ENCODE measurements around the gene SORCS2. TPM values are rescaled to one million over a fixed set of nuclear protein-coding genes. Genes with fewer than 3 reads are reported as not detected.

SORCS2 gene
- total and polyA plus RNA-seq, 3 donors from 2014 or later, result 2.7 to 4.6 (median 2.9) TPM

DNA sequence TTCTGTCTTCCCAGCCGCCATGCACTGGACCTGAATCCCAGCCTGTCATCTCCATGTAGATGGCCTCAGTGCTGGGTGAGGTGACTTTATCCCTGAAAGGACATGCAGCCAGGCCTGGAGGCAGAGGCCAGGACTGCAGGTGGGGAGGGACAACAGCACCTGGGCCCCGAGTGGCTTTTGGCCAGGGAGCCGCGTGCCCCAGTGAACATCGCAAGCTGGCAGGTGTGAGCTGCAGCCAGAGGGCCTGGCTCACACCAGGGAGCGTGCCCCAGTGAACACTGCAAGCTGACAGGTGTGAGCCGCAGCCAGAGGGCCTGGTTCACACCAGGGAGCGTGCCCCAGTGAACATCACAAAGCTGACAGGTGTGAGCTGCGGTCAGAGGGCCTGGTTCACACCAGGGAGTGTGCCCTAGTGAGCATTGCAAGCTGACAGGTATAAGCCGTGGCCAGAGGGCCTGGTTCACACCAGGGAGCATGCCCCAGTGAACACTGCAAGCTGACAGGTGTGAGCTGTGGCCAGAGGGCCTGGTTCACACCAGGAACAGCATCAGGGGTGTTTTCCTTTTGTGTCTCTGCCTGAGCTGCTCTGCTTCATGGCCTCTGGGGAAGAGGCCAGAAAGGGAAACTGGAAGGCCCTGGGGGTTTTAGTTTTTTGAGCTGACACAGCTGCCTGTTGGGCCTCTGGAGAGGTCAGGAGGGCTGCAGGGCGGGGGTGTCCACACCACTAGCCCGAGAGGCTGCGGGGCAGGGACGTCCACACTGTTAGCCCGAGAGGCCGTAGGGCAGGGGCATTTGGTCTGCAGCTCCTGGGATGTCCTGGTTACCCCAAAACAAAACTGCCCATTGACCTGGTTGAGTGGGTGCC, 265.1 kb downstream of the SORCS2 start:
- no peaks in the 10 kb centered on the region for H3K9me3 ChIP-seq
- H3K36me3 ChIP-seq (ENCODE audit: low read depth, missing control alignments), result no peaks in the 10 kb centered on the region
- H3K4me1 ChIP-seq, result peaks cover 15% of the 10 kb centered on the region
- intact Hi-C loops (cut with DNase I; ENCODE audit: low total_unique reads), result no loop called here
- H3K27me3 ChIP-seq, result no peaks in the 10 kb centered on the region
- TF ChIP-seq, protein P1, sequence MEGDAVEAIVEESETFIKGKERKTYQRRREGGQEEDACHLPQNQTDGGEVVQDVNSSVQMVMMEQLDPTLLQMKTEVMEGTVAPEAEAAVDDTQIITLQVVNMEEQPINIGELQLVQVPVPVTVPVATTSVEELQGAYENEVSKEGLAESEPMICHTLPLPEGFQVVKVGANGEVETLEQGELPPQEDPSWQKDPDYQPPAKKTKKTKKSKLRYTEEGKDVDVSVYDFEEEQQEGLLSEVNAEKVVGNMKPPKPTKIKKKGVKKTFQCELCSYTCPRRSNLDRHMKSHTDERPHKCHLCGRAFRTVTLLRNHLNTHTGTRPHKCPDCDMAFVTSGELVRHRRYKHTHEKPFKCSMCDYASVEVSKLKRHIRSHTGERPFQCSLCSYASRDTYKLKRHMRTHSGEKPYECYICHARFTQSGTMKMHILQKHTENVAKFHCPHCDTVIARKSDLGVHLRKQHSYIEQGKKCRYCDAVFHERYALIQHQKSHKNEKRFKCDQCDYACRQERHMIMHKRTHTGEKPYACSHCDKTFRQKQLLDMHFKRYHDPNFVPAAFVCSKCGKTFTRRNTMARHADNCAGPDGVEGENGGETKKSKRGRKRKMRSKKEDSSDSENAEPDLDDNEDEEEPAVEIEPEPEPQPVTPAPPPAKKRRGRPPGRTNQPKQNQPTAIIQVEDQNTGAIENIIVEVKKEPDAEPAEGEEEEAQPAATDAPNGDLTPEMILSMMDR (IDR thresholded peaks at IDR 0.05), result no peak
- TF ChIP-seq POLR2A (IDR thresholded peaks at IDR 0.05), result no peak
- H3K4me3 ChIP-seq, result no peak overlapping the region
- WGBS, 2 donors, result 82 to 92% methylated on average over 12 to 14 of the region's 16 CpGs
- DNase-seq, result no peak
- no peak overlapping the region for H3K27ac ChIP-seq

DNA sequence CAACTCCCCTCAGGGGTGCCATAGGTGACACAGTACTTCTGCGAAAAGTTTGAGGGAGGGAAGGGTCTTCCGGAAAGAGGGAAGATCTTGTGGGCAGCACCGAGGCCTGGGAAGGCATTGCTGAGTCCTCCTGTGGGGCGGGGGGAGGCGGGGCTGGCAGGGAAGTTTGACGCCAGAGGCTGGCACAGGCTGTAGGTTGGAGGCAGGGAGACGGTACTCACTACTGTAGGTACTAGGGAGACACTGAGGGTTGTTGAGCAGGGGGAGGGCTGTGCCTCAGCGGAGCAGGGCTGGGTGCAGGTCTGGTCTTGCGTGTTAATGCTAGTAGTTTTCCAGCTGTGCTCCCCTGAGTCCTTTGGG, 265.7 kb downstream of the SORCS2 start:
- Histone ChIP-seq H3K27ac (no peak overlapping the region), H3K27me3 (no peaks in the 10 kb centered on the region), H3K4me1 (peaks cover 18% of the 10 kb centered on the region), H3K36me3 (ENCODE audit: low read depth, missing control alignments) (no peaks in the 10 kb centered on the region), H3K9me3 (no peaks in the 10 kb centered on the region), H3K4me3 (no peak overlapping the region)
- WGBS, 2 donors, result 82 to 95% methylated on average over 9 of the region's 9 CpGs
- intact Hi-C loops (cut with DNase I; ENCODE audit: low total_unique reads), result no loop called here
- TF ChIP-seq POLR2A (IDR thresholded peaks at IDR 0.05), result no peak
- TF ChIP-seq, protein P1 (IDR thresholded peaks at IDR 0.05), result no peak
- DNase-seq, result no peak

DNA sequence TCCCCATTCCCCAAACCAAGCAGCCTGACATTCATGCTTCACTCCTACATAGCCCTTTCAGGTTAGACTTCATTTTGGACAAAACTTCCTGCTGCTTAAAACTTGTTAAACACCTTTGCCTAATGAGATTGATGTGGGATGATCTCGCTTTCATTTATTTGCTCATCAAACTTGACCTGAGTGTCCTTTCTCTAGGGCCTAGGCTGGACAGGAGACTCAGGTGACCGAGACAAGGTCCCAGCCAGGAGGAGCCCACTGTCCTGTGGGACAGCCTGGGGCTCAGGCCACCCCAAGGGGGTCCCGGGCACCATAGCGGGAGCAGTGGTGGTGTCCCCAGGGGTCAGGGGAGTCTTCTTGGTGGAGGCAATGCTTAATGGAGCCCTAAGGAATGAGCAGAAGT, 266.1 kb downstream of the SORCS2 start:
- Histone ChIP-seq H3K27ac (no peak overlapping the region), H3K27me3 (no peaks in the 10 kb centered on the region), H3K9me3 (no peaks in the 10 kb centered on the region), H3K36me3 (ENCODE audit: low read depth, missing control alignments) (no peaks in the 10 kb centered on the region), H3K4me1 (peaks cover 18% of the 10 kb centered on the region), H3K4me3 (no peak overlapping the region)
- WGBS, 2 donors, result 83 to 99% methylated on average over 4 of the region's 4 CpGs
- intact Hi-C loops (cut with DNase I; ENCODE audit: low total_unique reads), result no loop called here
- no peak for DNase-seq
- no peak for TF ChIP-seq POLR2A (IDR thresholded peaks at IDR 0.05)
- TF ChIP-seq, protein P1 (IDR thresholded peaks at IDR 0.05), result no peak

DNA sequence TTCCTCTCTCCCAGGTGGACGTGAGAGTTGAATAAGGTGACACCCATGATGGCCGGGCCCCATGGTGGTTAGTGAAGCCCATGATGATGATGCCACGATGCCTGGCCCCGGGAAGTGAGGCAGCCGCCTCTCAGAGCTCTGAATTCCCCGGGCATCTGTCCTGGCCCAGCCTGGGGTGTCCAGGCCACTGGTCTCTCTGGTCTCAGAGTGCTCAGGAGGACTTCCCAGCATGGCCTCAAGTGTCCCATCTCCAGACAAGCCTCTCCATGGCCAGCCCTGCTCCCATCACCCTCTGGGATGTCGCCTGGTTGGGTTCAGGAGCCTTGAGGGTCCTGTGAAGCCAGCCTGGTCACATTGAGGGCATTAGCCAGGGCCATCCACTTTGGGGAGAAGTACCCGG, 267.1 kb downstream of the SORCS2 start:
- no peaks in the 10 kb centered on the region for H3K9me3 ChIP-seq

More for the DNA sequence above, 267.1 kb downstream of the SORCS2 start:
- WGBS, 2 donors, result 96 to 100% methylated on average over 2 to 8 of the region's 8 CpGs
- H3K36me3 ChIP-seq (ENCODE audit: low read depth, missing control alignments), result no peaks in the 10 kb centered on the region
- intact Hi-C loops (cut with DNase I; ENCODE audit: low total_unique reads), result no loop called here
- no peak for TF ChIP-seq POLR2A (IDR thresholded peaks at IDR 0.05)
- TF ChIP-seq, protein P1 (IDR thresholded peaks at IDR 0.05), result no peak
- no peak overlapping the region for H3K4me3 ChIP-seq
- DNase-seq, result no peak
- H3K4me1 ChIP-seq, result peaks cover 18% of the 10 kb centered on the region
- H3K27ac ChIP-seq, result no peak overlapping the region
- H3K27me3 ChIP-seq, result no peaks in the 10 kb centered on the region
